A549 (cell line): Measurements from ENCODE around the gene TULP3. TPM values are rescaled to one million over a fixed set of nuclear protein-coding genes. Genes with fewer than 3 reads are reported as not detected.

Experiments
- ATAC-seq, 2 experiments: fragments of 200-7000 bp in 1 of 2; fragments of >200 bp in 1 of 2; cut with Nextera tagmentation in 1 of 2; cut with Tn5 transposase in 1 of 2; 3 replicates each; pipeline versions ENCODE4 v1.8.0 to v1.9.1; 2018 to 2020; ENCODE audit warnings: mild to moderate bottlenecking in 1 of 2, moderate library complexity in 1 of 2
- CTCF ChIA-PET: fragments of 300-600 bp; sonication (Branson Sonifier 250); formaldehyde crosslinking; extraction: SDS; loops from one replicate; lab custom pipeline; 2021; ENCODE audit warnings: antibody characterized with exemption, inconsistent platforms; lab: Yijun Ruan, JAX
- POLR2A ChIA-PET: fragments of 350-600 bp; formaldehyde crosslinking; extraction: SDS; loops from one replicate; lab custom pipeline; 2021; ENCODE audit warnings: antibody characterized with exemption, inconsistent platforms; lab: Yijun Ruan, JAX
- DNase-seq, 2 experiments: peaks; one replicate each; pipeline versions ENCODE4 v3.0.0 to v3.0.0-alpha.2; 2011 to 2016; ENCODE audit warnings: low read depth in 1 of 2, low spot score in 1 of 2
- FAIRE-seq: peaks from 2 replicates; lab custom pipeline; 2011; peaks lifted over from hg19 to GRCh38; lab: Jason Lieb, UNC
- H3K27ac ChIP-seq, 2 experiments: fragments of >200 bp; sonication (Bioruptor Twin); formaldehyde crosslinking; 3 replicates each; pipeline ENCODE4 v1.5.1; 2016 to 2017
- H3K4me1 ChIP-seq: fragments of >200 bp; sonication (Bioruptor Twin); formaldehyde crosslinking; 3 replicates; pipeline ENCODE4 v1.6.1; 2016
- H3K4me2 ChIP-seq: fragments of >200 bp; sonication (Bioruptor Twin); formaldehyde crosslinking; 3 replicates; pipeline ENCODE4 v1.6.1; 2016
- H3K4me3 ChIP-seq: fragments of >200 bp; sonication (Bioruptor Twin); formaldehyde crosslinking; 3 replicates; pipeline ENCODE4 v1.5.1; 2016
- H3K9me3 ChIP-seq: fragments of >200 bp; sonication (Bioruptor Twin); formaldehyde crosslinking; 3 replicates; pipeline ENCODE4 v1.6.1; 2016
- CBX8 ChIP-seq: fragments of 200-600 bp; sonication (generic); IDR thresholded peaks from 2 replicates; pipeline ENCODE4 v1.6.1; 2016
- CEBPB ChIP-seq, 2 experiments: fragments of >200 bp in 1 of 2; sonication (Bioruptor Twin) in 1 of 2; formaldehyde crosslinking in 1 of 2; IDR thresholded peaks; 2 replicates each; pipeline ENCODE4 v1.6.1; 2012 to 2016
- CHD4 ChIP-seq: fragments of 200-600 bp; sonication (generic); IDR thresholded peaks from 2 replicates; pipeline ENCODE4 v1.6.1; 2016; ENCODE audit warnings: antibody characterized with exemption, mild to moderate bottlenecking, borderline replicate concordance
- EHMT2 ChIP-seq: fragments of 200-600 bp; sonication (generic); IDR thresholded peaks from 2 replicates; pipeline ENCODE4 v1.6.1; 2016; ENCODE audit warnings: antibody characterized with exemption, low read depth, mild to moderate bottlenecking, moderate library complexity
- FOSB ChIP-seq: fragments of 250-450 bp; sonication (Bioruptor Pico); IDR thresholded peaks from 2 replicates; pipeline ENCODE4 v1.5.0; 2020; ENCODE audit warnings: mild to moderate bottlenecking, moderate library complexity
- FOSL2 ChIP-seq, 2 experiments: fragments of 450-650 bp in 1 of 2; fragments of >200 bp in 1 of 2; sonication (Bioruptor Twin) in 1 of 2; formaldehyde crosslinking; IDR thresholded peaks; 2 replicates each; pipeline versions ENCODE4 v1.5.0 to v1.6.1; 2016 to 2020; ENCODE audit warnings: mild to moderate bottlenecking in 1 of 2, moderate library complexity in 1 of 2
- FOXS1 ChIP-seq: fragments of 250-450 bp; sonication (Bioruptor Pico); IDR thresholded peaks from 2 replicates; pipeline ENCODE4 v1.5.0; 2020; ENCODE audit warnings: mild to moderate bottlenecking, moderate library complexity
- GATA3 ChIP-seq: IDR thresholded peaks from 2 replicates; pipeline ENCODE4 v1.6.1; 2012; ENCODE audit warnings: borderline replicate concordance
- HOXA7 ChIP-seq: fragments of 250-450 bp; sonication (Bioruptor Pico); IDR thresholded peaks from 2 replicates; pipeline ENCODE4 v1.5.0; 2020; ENCODE audit warnings: mild to moderate bottlenecking, moderate library complexity
- HOXB5 ChIP-seq: fragments of 250-450 bp; sonication (Bioruptor Pico); IDR thresholded peaks from 2 replicates; pipeline ENCODE4 v1.5.0; 2020; ENCODE audit warnings: mild to moderate bottlenecking, moderate library complexity
- JUN ChIP-seq, 2 experiments: fragments of >200 bp; sonication (Bioruptor Twin); formaldehyde crosslinking; IDR thresholded peaks; 2 replicates in 1 of 2; 3 replicates in 1 of 2; pipeline ENCODE4 v1.6.1; 2016 to 2017
- KDM1A ChIP-seq: fragments of 200-600 bp; sonication (generic); IDR thresholded peaks from 2 replicates; pipeline ENCODE4 v1.6.1; 2016; ENCODE audit warnings: low read depth, mild to moderate bottlenecking
- KDM5A ChIP-seq: fragments of 200-600 bp; sonication (generic); IDR thresholded peaks from 2 replicates; pipeline ENCODE4 v1.6.1; 2016; ENCODE audit warnings: antibody characterized with exemption, mild to moderate bottlenecking
- MAZ ChIP-seq: fragments of 150-350 bp; IDR thresholded peaks from 2 replicates; pipeline ENCODE4 v1.6.1; 2014; ENCODE audit warnings: antibody characterized with exemption, low read depth, low read length, borderline replicate concordance
- NFE2L2 ChIP-seq: fragments of 150-350 bp; conservative IDR thresholded peaks from 2 replicates; pipeline ENCODE4 v1.6.1; 2014; ENCODE audit warnings: low read length
- NR3C1 ChIP-seq: fragments of >200 bp; sonication (Bioruptor Twin); formaldehyde crosslinking; IDR thresholded peaks from 3 replicates; pipeline ENCODE4 v1.6.1; 2017
- RCOR1 ChIP-seq: fragments of 150-350 bp; IDR thresholded peaks from 2 replicates; pipeline ENCODE4 v1.6.1; 2014; ENCODE audit warnings: antibody characterized with exemption, low read length, low read depth
- RFX5 ChIP-seq: fragments of 450-650 bp; IDR thresholded peaks from 2 replicates; pipeline ENCODE4 v1.7.1; 2014; ENCODE audit warnings: antibody characterized with exemption, mild to moderate bottlenecking, moderate library complexity
- SMC3 ChIP-seq: fragments of >200 bp; sonication (Bioruptor Twin); formaldehyde crosslinking; IDR thresholded peaks from 3 replicates; pipeline ENCODE4 v1.6.1; 2018; ENCODE audit warnings: inconsistent platforms
- SREBF2 ChIP-seq: fragments of 450-650 bp; IDR thresholded peaks from 2 replicates; pipeline ENCODE4 v1.6.1; 2014; ENCODE audit warnings: mild to moderate bottlenecking, moderate library complexity
- TFCP2L1 ChIP-seq: fragments of 250-450 bp; sonication (Bioruptor Pico); IDR thresholded peaks from 2 replicates; pipeline ENCODE4 v1.5.0; 2021; ENCODE audit warnings: mild to moderate bottlenecking
- USF2 ChIP-seq: fragments of 450-650 bp; IDR thresholded peaks from 2 replicates; pipeline ENCODE4 v1.6.1; 2014; ENCODE audit warnings: antibody characterized with exemption
- ZC3H11A ChIP-seq: fragments of 450-650 bp; IDR thresholded peaks from 2 replicates; pipeline ENCODE4 v1.6.1; 2014; ENCODE audit warnings: antibody characterized with exemption, mild to moderate bottlenecking
- ZFP36 ChIP-seq: fragments of 450-650 bp; IDR thresholded peaks from 2 replicates; pipeline ENCODE4 v1.6.1; 2014; ENCODE audit warnings: borderline replicate concordance; ENCODE audit not compliant: partially characterized antibody
- ZNF302 ChIP-seq: fragments of 250-450 bp; sonication (Bioruptor Pico); IDR thresholded peaks from 2 replicates; pipeline ENCODE4 v1.9.0; 2021; ENCODE audit warnings: inconsistent platforms, mild to moderate bottlenecking, moderate library complexity
- WGBS: methylation state at CpG from one replicate; pipeline ENCODE4 v1.1.6; 2017; ENCODE audit errors: missing lambda C conversion rate; 5-methylcytosine and 5-hydroxymethylcytosine counted together
- polyA plus RNA-seq, 4 experiments: library from polyadenylated mRNA; depleted of rRNA in 3 of 4; stranded (reverse); fragments of >200 nt; fragmentation: RNase III in 1 of 4; extraction: RNeasy Plus Mini Kit Qiagen cat#74134 plus additional on column Dnase treatment in 1 of 4; gene quantifications; 2 replicates in 3 of 4; 3 replicates in 1 of 4; pipeline ENCODE4 v1.2.3, GENCODE V29; 2011 to 2017
- TF ChIP-seq, protein P1 (sequence below): fragments of >200 bp; sonication (Bioruptor Twin); formaldehyde crosslinking; IDR thresholded peaks from 3 replicates; pipeline ENCODE4 v1.5.1; 2016

The TULP3 gene
- polyA plus RNA-seq, 2 of the 4 experiments (the other 2 are of a cell fraction), result 19.6 to 32.9 TPM

DNA sequence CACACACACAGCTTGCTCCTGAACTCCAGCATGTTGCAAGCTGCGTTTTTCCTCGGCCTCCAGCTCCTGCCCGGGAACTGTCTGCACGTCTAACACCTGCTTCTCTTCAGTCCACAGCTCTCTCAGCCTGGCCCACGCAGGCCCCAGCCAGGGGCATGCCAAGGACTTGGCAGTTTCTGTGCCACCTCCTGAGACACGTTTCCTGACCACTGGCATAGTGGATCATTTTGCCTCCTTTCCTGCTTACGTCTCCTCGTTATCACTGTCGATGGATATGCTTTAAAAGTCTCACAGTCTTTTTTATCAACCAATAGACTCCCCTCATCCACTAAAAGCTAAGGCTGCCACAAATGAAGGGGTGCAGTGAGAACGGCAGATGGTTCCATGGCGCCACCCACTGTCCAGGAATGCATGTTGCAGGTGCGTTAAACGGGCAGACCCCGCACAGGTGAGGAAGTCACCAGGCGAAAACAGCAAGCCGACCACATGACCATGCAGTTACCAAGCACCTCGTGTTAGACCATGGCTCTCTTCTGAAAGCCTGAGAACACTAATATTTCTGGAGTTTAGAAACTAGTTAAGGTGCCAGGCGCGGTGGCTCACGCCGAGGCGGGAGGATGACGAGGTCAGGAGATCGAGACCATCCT lies 53.8 kb downstream of the TULP3 start (continued):
- TF ChIP-seq, protein P1, sequence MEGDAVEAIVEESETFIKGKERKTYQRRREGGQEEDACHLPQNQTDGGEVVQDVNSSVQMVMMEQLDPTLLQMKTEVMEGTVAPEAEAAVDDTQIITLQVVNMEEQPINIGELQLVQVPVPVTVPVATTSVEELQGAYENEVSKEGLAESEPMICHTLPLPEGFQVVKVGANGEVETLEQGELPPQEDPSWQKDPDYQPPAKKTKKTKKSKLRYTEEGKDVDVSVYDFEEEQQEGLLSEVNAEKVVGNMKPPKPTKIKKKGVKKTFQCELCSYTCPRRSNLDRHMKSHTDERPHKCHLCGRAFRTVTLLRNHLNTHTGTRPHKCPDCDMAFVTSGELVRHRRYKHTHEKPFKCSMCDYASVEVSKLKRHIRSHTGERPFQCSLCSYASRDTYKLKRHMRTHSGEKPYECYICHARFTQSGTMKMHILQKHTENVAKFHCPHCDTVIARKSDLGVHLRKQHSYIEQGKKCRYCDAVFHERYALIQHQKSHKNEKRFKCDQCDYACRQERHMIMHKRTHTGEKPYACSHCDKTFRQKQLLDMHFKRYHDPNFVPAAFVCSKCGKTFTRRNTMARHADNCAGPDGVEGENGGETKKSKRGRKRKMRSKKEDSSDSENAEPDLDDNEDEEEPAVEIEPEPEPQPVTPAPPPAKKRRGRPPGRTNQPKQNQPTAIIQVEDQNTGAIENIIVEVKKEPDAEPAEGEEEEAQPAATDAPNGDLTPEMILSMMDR, result peak; percentile 79
- TF ChIP-seq CBX8, result no peak
- no peak for TF ChIP-seq CEBPB (IDR thresholded peaks at IDR 0.05)
- TF ChIP-seq FOSL2 (IDR thresholded peaks at IDR 0.05), result no peak
- TF ChIP-seq FOSL2 (CRISPR knock-in tag; IDR thresholded peaks at IDR 0.05), result no peak
- TF ChIP-seq HOXB5 (CRISPR knock-in tag), result no peak
- TF ChIP-seq NR3C1, result no peak
- no peak for TF ChIP-seq NFE2L2
- TF ChIP-seq JUN (IDR thresholded peaks at IDR 0.05), result no peak
- no peak for TF ChIP-seq KDM5A
- TF ChIP-seq RFX5, result no peak
- TF ChIP-seq TFCP2L1 (CRISPR knock-in tag), result no peak
- no peak for TF ChIP-seq FOSB (CRISPR knock-in tag)
- no peak for TF ChIP-seq MAZ

DNA sequence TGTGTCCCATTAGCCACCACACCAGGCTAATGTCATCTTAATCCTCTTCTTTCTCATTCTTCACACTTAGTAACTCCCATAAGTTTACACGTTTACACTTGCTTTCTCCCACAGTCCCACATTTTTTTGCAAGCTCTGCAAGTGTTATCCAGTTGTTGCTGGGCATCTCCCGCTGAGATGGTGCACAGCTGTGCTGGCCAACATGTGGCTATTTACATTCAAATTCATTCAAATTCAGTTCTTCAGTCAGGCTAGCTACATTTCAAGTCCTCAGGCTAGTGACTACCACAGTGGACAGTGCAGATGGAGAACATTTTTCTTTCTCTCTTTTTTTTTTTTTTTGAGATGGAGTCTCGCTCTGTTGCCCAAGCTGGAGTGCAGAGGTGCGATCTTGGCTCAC lies 58.7 kb downstream of the TULP3 start:
- DNase-seq (no peak), ATAC-seq (no peak), FAIRE-seq (no peak)
- Histone ChIP-seq H3K4me2 (no peak overlapping the region), H3K9me3 (no peaks in the 10 kb centered on the region), H3K4me3 (no peak overlapping the region), H3K27ac (no peak overlapping the region), H3K4me1 (no peaks in the 10 kb centered on the region)
- TF ChIP-seq, protein P1, result no peak
- TF ChIP-seq CHD4 (no peak), RCOR1 (no peak), FOSB (CRISPR knock-in tag) (no peak), SMC3 (no peak), CEBPB (IDR thresholded peaks at IDR 0.05) (no peak), EHMT2 (no peak), GATA3 (no peak), JUN (IDR thresholded peaks at IDR 0.05) (no peak), ZFP36 (no peak), ZNF302 (CRISPR knock-in tag) (no peak), FOSL2 (IDR thresholded peaks at IDR 0.05) (no peak), FOSL2 (CRISPR knock-in tag; IDR thresholded peaks at IDR 0.05) (no peak), HOXB5 (CRISPR knock-in tag) (no peak), SREBF2 (no peak), ZC3H11A (no peak), FOXS1 (CRISPR knock-in tag) (no peak), USF2 (no peak), HOXA7 (CRISPR knock-in tag) (no peak), KDM1A (no peak)
- 85% methylated on average over 4 of the region's 4 CpGs for WGBS
- POLR2A ChIA-PET, result interaction anchor here (1.2 kb wide), 1 partner anchor 9 kb away, joined by 4 read pairs; no protein-coding TSS in a partner anchor
- CTCF ChIA-PET, result interaction anchor here (1.7 kb wide), 1 partner anchor 64 kb away, joined by 5 read pairs; no protein-coding TSS in a partner anchor
